Peyer's patch (tissue), 4 donors: Measurements from ENCODE around the gene KLF3. TPM values are rescaled to one million over a fixed set of nuclear protein-coding genes. Genes with fewer than 3 reads are reported as not detected.

Experiments
- DNase-seq, 3 donors: peaks; one replicate each; pipeline ENCODE4 v3.0.0-alpha.2; 2017 to 2019
- H3K27ac ChIP-seq, 4 donors: fragments of 200-600 bp; sonication (generic); one replicate each; pipeline ENCODE4 v1.5.1; 2016 to 2019
- H3K27me3 ChIP-seq, 2 donors: fragments of 200-600 bp; sonication (generic); one replicate each; pipeline ENCODE4 v1.5.1; 2019
- H3K36me3 ChIP-seq, 3 donors: fragments of 200-600 bp; sonication (generic); one replicate each; pipeline ENCODE4 v1.5.1; 2016 to 2019
- H3K4me1 ChIP-seq, 4 donors: fragments of 200-600 bp; sonication (generic); one replicate each; pipeline ENCODE4 v1.5.1; 2016 to 2019
- H3K4me3 ChIP-seq, 4 donors: fragments of 200-600 bp; sonication (generic); 1 replicate in 3 of 4; 2 replicates in 1 of 4; pipeline ENCODE4 v1.5.1; 2016 to 2019; ENCODE audit warnings: mild to moderate bottlenecking in 1 of 4
- H3K9me3 ChIP-seq, 4 donors: fragments of 200-600 bp; sonication (generic); one replicate each; pipeline ENCODE4 v1.5.1; 2016 to 2019; ENCODE audit warnings: mild to moderate bottlenecking in 1 of 4
- POLR2A ChIP-seq, 2 donors: fragments of 450-650 bp; IDR thresholded peaks; one replicate each; pipeline ENCODE4 v1.5.1; 2017; ENCODE audit warnings: antibody characterized with exemption in 2 of 2, mild to moderate bottlenecking in 2 of 2, moderate library complexity in 2 of 2
- total RNA-seq, 4 donors: library from RNA; depleted of rRNA; stranded (reverse); fragments of >200 nt; gene quantifications; one replicate each; pipeline ENCODE4 v1.1.0, GENCODE V29; 2016
- TF ChIP-seq, protein P1 (sequence below), 6 experiments: fragments of 450-650 bp in 4 of 6; fragments of 200-600 bp in 2 of 6; sonication (generic) in 1 of 6; IDR thresholded peaks; one replicate each; pipeline ENCODE4 v1.5.1; 2017 to 2019; ENCODE audit warnings: antibody characterized with exemption in 6 of 6, mild to moderate bottlenecking in 3 of 6, moderate library complexity in 1 of 6

Gene KLF3
- total RNA-seq, 4 donors from 2014 or later: 36.3 to 128 (median 103) TPM

DNA sequence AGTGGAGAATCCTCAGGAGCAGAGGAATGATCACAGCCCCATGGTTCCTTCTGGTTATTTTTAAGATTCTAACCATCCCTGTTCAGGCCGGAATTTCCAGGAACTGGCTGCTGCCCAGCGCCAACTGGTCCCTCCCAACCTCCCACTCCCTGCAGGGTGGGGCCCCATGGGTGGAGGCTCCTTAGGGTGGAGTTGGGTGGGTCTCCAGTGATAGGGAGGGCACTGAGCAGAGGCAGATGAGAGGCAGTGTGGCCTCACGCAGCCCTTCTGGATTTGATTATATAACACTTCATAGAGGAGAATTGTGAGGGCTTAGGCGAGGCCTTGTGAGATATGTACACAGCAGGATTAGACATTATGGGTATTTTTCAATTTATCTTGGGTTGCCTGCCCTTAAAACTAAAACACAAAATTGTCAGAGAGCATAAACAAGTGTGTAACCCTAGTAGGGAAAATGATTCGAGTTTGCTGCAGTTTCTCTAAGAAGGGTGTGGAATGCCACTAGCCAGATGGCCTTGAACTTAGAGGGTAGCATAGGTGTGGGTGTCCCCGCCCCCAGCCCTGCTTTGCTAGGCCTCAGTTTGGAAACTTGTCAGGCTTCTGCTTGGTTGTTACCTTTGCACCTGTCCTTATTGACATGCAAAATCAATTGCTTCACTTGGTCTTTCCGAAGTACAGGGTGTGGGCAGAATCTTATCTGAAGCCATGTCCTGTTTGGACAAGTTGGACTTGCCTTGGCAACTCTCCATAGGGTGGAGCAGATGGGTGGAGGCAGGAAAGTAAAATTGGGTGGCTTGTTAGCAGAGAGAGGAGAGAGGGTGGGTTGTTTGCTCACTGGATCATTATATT lies 9.4 kb downstream of the KLF3 start:
- Histone ChIP-seq H3K27ac (peak overlapping the region; percentile 63 to 97 (median 88)), H3K4me3 (peak overlapping the region in 2 of 4 donors; percentile 26 to 32), H3K27me3 (no peaks in the 10 kb centered on the region), H3K4me1 (peaks cover 4 to 95% (median 18%) of the 10 kb centered on the region in 4 donors), H3K36me3 (no peaks in the 10 kb centered on the region), H3K9me3 (no peaks in the 10 kb centered on the region)
- TF ChIP-seq POLR2A (IDR thresholded peaks at IDR 0.05): peak in 1 of 2 donors; percentile 63
- TF ChIP-seq, protein P1, sequence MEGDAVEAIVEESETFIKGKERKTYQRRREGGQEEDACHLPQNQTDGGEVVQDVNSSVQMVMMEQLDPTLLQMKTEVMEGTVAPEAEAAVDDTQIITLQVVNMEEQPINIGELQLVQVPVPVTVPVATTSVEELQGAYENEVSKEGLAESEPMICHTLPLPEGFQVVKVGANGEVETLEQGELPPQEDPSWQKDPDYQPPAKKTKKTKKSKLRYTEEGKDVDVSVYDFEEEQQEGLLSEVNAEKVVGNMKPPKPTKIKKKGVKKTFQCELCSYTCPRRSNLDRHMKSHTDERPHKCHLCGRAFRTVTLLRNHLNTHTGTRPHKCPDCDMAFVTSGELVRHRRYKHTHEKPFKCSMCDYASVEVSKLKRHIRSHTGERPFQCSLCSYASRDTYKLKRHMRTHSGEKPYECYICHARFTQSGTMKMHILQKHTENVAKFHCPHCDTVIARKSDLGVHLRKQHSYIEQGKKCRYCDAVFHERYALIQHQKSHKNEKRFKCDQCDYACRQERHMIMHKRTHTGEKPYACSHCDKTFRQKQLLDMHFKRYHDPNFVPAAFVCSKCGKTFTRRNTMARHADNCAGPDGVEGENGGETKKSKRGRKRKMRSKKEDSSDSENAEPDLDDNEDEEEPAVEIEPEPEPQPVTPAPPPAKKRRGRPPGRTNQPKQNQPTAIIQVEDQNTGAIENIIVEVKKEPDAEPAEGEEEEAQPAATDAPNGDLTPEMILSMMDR (IDR thresholded peaks at IDR 0.05): peak in 1 of 6 experiments; percentile 4
- peak in 2 of 3 donors; percentile 86 to 88 for DNase-seq

DNA sequence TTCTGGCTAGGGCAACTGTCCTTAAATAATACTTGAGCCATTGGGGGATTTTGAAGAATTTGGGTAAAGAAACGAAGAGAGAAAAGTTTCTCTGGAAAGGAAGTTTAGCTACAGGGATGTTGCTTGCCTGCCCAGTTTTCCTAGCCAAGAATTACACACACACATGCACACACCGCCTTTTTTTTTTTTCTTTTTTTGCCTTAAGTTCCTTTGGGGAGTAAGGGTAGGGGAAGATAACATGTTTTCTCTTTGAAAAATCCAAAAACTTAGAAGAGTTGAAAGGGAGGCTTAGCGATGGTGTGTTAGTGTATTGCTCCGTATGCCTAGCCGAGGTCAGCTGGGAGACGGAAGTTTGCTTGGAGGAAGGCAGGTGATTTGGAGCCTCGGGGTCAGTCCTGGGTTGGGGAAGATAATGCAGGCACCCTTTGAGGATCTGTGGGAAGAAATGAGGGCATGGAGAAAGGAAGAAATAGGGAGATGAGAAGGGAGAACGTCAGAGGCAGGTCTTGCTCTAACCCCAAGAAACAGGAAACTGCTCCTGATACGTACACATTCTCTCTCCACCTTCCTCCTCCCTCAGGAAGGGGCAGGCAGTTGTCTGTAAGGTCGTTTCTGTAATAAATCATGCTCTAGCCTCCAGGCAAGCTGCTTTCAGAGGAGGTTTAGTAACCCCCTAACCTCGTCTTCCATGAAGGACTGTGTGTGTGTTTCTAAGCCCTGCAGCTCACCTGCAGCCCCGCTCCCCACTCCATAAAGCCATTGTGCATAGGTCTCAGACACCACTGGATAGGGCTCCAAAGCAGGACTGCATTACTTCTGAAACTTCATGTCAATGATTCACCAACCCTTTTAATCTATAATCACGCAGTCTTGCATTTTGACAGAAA lies 10.5 kb downstream of the KLF3 start:
- H3K9me3 ChIP-seq: no peaks in the 10 kb centered on the region
- H3K4me3 ChIP-seq: peak overlapping the region in 2 of 4 donors; percentile 23 to 26
- no peaks in the 10 kb centered on the region for H3K27me3 ChIP-seq
- H3K27ac ChIP-seq: peak overlapping the region; percentile 63 to 97 (median 88)
- no peak for DNase-seq
- TF ChIP-seq, protein P1 (IDR thresholded peaks at IDR 0.05): no peak
- peak in 1 of 2 donors; percentile 41 for TF ChIP-seq POLR2A (IDR thresholded peaks at IDR 0.05)
- H3K36me3 ChIP-seq: no peaks in the 10 kb centered on the region
- H3K4me1 ChIP-seq: peaks cover 4 to 87% (median 16%) of the 10 kb centered on the region in 4 donors

DNA sequence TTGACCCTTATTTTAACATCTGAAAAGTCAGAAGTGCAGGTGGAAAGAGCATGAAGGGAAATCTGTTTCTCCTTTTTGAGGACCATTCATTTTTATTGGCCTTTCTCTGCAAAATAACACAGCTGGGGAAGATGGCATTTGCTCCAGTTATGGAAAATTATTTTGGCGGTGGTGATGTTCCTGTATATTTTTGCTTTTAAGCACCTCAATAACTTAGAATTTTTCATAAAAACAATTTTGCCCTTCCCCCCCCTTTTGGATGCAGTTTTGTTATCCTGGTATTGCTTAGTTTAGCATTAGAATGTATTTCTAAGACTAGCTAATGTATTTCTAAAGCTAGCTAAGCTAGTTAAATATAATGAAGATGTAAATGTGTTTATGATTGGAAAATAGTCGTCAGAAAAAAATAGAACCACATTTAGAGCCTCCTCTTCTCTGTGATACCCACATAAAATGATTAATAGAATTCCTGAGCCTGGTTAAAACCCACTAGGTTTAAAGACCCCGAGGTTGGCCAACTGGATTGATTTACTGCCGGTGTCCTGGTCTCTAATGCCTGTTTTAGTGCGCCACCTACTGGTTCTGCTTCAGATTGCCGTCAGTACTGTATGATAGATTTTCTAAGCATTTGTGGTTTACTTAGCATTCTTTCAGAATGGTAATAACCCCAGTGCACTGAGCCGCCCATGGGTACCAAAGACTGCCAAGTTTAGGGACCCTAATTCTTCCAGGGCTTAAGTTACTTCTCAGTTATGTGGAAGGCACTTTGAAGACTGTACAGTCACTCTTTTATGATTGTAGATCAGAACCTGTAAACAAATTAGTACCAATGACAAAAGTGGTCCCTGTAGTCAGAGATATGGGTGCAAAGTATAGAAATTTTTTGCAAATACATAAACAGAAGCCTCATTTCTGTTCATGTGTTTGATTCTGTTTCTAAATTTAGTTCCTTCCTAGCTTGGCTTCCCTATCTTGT lies 11.4 kb downstream of the KLF3 start:
- peak in 2 of 3 donors; percentile 88 to 95 for DNase-seq
- H3K27ac ChIP-seq: peak overlapping the region in 3 of 4 donors; percentile 79 to 97 (median 97)
- H3K4me1 ChIP-seq: peaks cover 4 to 80% (median 14%) of the 10 kb centered on the region in 4 donors
- no peak for TF ChIP-seq POLR2A (IDR thresholded peaks at IDR 0.05)
- TF ChIP-seq, protein P1 (IDR thresholded peaks at IDR 0.05): peak; percentile 79 to 97 (median 95)
- H3K27me3 ChIP-seq: no peaks in the 10 kb centered on the region
- H3K9me3 ChIP-seq: no peaks in the 10 kb centered on the region
- peak overlapping the region in 2 of 4 donors; percentile 23 to 26 for H3K4me3 ChIP-seq
- peaks cover 0 to 5% (median 0%) of the 10 kb centered on the region in 3 donors for H3K36me3 ChIP-seq

DNA sequence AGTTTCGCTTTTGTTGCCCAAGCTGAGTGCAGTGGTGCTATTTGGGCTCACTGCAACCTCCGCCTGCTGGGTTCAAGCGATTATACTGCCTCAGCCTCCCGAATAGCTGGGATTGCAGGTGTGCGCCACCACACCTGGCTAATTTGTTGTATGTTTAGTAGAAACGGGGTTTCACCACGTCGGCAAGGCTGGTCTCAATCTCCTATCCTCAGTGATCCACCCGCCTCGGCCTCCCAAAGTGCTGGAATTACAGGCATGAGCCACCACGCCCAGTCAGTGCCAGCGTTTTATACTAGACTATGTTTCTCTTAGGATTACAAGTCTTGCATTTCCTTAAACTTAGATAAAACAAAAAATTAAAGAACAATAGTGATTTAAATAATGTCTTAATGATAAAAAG lies 13.0 kb downstream of the KLF3 start:
- no peaks in the 10 kb centered on the region for H3K27me3 ChIP-seq
- peaks cover 0 to 21% (median 0%) of the 10 kb centered on the region in 3 donors for H3K36me3 ChIP-seq
- H3K4me1 ChIP-seq: peaks cover 0 to 64% (median 9%) of the 10 kb centered on the region in 4 donors
- no peak for DNase-seq
- no peak for TF ChIP-seq POLR2A (IDR thresholded peaks at IDR 0.05)
- TF ChIP-seq, protein P1 (IDR thresholded peaks at IDR 0.05): no peak
- no peak overlapping the region for H3K4me3 ChIP-seq
- no peaks in the 10 kb centered on the region for H3K9me3 ChIP-seq
- H3K27ac ChIP-seq: no peak overlapping the region
